GM04504 (cell line): ENCODE measurements around the gene MEA1.
A peak's percentile ranks its signal among the peaks of the same experiment; 100 is the strongest.
"Not testable (repeated sequence)": the region's sequence is repeated elsewhere in the genome, so short reads cannot be mapped to it uniquely, and the experiment has no call there.

Experiments used
- DNase-seq: peaks from one replicate; pipeline ENCODE4 v3.0.0-alpha.2; 2012; ENCODE audit warnings: low read depth

Gene MEA1

GRCh38 chr6:43009124-43009523, 4.6 kb downstream of the MEA1 start:
- DNase-seq = no peak

GRCh38 chr6:43007126-43007525, 6.6 kb downstream of the MEA1 start:
- DNase-seq = no peak

- DNase-seq = no peak
These were observed 7.5 kb downstream of the MEA1 start for GRCh38 chr6:43006251-43006650.

GRCh38 chr6:43005844-43006243, 7.9 kb downstream of the MEA1 start:
- no peak for DNase-seq

GRCh38 chr6:43001843-43002242, 11.9 kb downstream of the MEA1 start:
- DNase-seq = no peak

- not testable (repeated sequence) for DNase-seq
These were observed 15.5 kb downstream of the MEA1 start for GRCh38 chr6:42998205-42998604.

GRCh38 chr6:42996513-42996912, 17.2 kb downstream of the MEA1 start:
- no peak for DNase-seq

- DNase-seq = no peak
These were observed 20.3 kb downstream of the MEA1 start for GRCh38 chr6:42993445-42993844.

GRCh38 chr6:42989923-42990322, 23.8 kb downstream of the MEA1 start:
- DNase-seq = no peak

- DNase-seq = no peak
These were observed 25.2 kb downstream of the MEA1 start for GRCh38 chr6:42988486-42989020.

GRCh38 chr6:42987533-42988451, 26.0 kb downstream of the MEA1 start:
- DNase-seq = no peak

- no peak for DNase-seq
These were observed 28.7 kb downstream of the MEA1 start for GRCh38 chr6:42984924-42985475.

GRCh38 chr6:42984001-42984923, 29.5 kb downstream of the MEA1 start, which contains the start of gene PPP2R5D:
TSS of gene PPP2R5D (plus strand) at chr6:42984570. CDS start at chr6:42984678, 108 bp downstream.
- DNase-seq = peak; percentile 98

GRCh38 chr6:42981836-42982235, 31.9 kb downstream of the MEA1 start:
- no peak for DNase-seq

GRCh38 chr6:42979523-42980177, 34.1 kb downstream of the MEA1 start:
- DNase-seq = no peak

- DNase-seq = peak; percentile 58
These were observed 34.8 kb downstream of the MEA1 start, which contains the start of gene PEX6 for GRCh38 chr6:42978839-42979522. TSS of gene PEX6 (minus strand) at chr6:42979181. CDS start at chr6:42979150, 31 bp downstream.

- DNase-seq = no peak
These were observed 35.3 kb downstream of the MEA1 start for GRCh38 chr6:42978487-42978838.

GRCh38 chr6:42974919-42975505, 38.7 kb downstream of the MEA1 start:
- DNase-seq = no peak

GRCh38 chr6:42973926-42974325, 39.8 kb downstream of the MEA1 start:
- DNase-seq = no peak

- no peak for DNase-seq
These were observed 41.9 kb downstream of the MEA1 start for GRCh38 chr6:42971746-42972327.
